ENCODE measurements around the gene SCUBE3.

Gene SCUBE3

DNA sequence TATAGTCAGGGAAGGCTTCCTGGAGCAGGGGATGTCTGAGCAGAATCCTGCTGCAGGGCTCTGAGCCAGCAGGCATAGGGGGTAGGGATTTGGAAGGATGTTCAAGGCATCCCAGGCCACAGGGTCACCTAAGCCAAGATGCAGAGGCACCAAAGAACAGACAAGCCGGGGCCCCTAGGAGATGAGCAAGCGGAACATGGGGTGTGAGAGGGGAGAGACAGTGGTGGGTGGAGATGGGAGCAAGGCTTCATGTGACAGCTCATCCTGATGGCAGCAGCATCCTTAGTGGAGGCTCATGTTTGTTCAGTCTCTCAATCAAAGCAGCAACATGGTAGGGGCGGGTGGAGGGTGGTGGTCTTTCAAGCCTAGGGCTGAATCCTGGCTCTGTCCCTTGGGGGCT lies 42.9 kb upstream of the SCUBE3 start:
- TF ChIP-seq TAF1 (IDR thresholded peaks at IDR 0.05; ENCODE audit: low read depth), result no peak
- TF ChIP-seq CREB1 (IDR thresholded peaks at IDR 0.05; ENCODE audit: low read depth), result no peak
- no peak for TF ChIP-seq YY1 (IDR thresholded peaks at IDR 0.05; ENCODE audit: low read depth)
- no peak for TF ChIP-seq MAX (IDR thresholded peaks at IDR 0.05)
- no peak for TF ChIP-seq RAD21 (IDR thresholded peaks at IDR 0.05; ENCODE audit: low read depth)
- no peak for TF ChIP-seq EGR1 (IDR thresholded peaks at IDR 0.05)
- TF ChIP-seq ZBTB7A (IDR thresholded peaks at IDR 0.05; ENCODE audit: low read depth), result no peak
- TF ChIP-seq CEBPB (IDR thresholded peaks at IDR 0.05), result no peak

DNA sequence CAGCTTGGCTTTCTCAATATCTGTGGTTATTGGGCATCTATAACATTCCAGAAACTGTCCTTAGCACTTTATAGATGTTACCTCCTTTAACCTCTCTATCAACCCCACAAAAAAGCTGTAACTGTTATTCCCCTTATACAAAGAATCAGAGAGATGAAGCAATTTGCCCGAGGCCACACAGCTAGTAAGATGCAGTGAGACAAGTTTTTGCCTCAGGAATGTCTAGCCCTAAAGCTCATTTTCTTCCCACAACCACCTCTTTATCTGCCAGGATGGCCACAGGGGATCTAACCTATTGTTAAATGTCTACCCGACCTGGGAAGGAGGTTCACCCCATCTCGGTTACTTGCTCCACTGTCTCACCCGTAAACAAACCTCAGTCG lies 40.7 kb upstream of the SCUBE3 start:
- TF ChIP-seq TAF1 (IDR thresholded peaks at IDR 0.05; ENCODE audit: low read depth), result no peak
- TF ChIP-seq NFIC (IDR thresholded peaks at IDR 0.05), result no peak

DNA sequence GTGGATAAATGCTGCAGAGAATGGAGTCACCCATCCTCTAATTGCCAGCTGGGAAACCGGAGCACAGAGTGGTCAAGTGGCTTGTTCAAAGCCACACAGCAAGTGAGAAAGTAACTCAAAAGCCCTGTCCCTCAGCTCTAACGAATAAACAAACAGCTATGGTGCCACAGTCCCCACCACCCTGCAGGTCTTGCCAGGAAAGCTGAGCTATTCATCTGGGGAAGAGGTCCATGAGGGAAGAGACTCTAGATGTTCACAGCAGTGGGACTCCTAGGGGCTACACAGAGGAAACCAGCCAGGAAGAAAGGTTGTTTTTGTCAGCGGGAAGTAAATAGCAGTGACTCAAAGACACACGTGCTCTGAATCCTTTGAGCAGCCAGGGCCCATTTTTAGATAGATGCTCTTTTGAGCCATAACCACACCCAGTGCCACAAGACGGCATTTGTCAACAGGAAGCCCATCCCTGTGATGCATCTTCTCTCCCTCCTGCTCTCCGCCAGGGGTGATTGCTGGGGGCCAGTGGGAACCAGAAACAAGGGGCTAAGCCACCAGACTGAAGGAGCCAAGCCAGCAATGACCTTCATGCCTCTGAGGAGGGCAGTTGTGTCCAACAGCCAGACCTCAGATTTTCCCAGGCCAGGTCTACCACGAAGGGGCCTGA lies 40.2 kb upstream of the SCUBE3 start:
- TF ChIP-seq EP300 (IDR thresholded peaks at IDR 0.05; ENCODE audit: borderline replicate concordance), result no peak
- TF ChIP-seq RAD21 (IDR thresholded peaks at IDR 0.05; ENCODE audit: low read depth), result no peak
- no peak for TF ChIP-seq TCF12 (IDR thresholded peaks at IDR 0.05; ENCODE audit: low read depth)
- TF ChIP-seq, protein P1, sequence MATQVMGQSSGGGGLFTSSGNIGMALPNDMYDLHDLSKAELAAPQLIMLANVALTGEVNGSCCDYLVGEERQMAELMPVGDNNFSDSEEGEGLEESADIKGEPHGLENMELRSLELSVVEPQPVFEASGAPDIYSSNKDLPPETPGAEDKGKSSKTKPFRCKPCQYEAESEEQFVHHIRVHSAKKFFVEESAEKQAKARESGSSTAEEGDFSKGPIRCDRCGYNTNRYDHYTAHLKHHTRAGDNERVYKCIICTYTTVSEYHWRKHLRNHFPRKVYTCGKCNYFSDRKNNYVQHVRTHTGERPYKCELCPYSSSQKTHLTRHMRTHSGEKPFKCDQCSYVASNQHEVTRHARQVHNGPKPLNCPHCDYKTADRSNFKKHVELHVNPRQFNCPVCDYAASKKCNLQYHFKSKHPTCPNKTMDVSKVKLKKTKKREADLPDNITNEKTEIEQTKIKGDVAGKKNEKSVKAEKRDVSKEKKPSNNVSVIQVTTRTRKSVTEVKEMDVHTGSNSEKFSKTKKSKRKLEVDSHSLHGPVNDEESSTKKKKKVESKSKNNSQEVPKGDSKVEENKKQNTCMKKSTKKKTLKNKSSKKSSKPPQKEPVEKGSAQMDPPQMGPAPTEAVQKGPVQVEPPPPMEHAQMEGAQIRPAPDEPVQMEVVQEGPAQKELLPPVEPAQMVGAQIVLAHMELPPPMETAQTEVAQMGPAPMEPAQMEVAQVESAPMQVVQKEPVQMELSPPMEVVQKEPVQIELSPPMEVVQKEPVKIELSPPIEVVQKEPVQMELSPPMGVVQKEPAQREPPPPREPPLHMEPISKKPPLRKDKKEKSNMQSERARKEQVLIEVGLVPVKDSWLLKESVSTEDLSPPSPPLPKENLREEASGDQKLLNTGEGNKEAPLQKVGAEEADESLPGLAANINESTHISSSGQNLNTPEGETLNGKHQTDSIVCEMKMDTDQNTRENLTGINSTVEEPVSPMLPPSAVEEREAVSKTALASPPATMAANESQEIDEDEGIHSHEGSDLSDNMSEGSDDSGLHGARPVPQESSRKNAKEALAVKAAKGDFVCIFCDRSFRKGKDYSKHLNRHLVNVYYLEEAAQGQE (IDR thresholded peaks at IDR 0.05; ENCODE audit: low read depth), result no peak
- no peak for TF ChIP-seq USF1 (IDR thresholded peaks at IDR 0.05)
- TF ChIP-seq TEAD4 (IDR thresholded peaks at IDR 0.05), result no peak

GRCh38 chr6:35174088-35174434 lies 39.7 kb upstream of the SCUBE3 start:
- TF ChIP-seq FOXM1 (IDR thresholded peaks at IDR 0.05; ENCODE audit: borderline replicate concordance, low read depth) (no peak), YY1 (IDR thresholded peaks at IDR 0.05; ENCODE audit: low read depth) (no peak), RAD21 (IDR thresholded peaks at IDR 0.05; ENCODE audit: low read depth) (no peak), EP300 (IDR thresholded peaks at IDR 0.05; ENCODE audit: borderline replicate concordance) (no peak), TAF1 (IDR thresholded peaks at IDR 0.05; ENCODE audit: low read depth) (no peak), USF1 (IDR thresholded peaks at IDR 0.05) (no peak), EGR1 (IDR thresholded peaks at IDR 0.05) (no peak), TEAD4 (IDR thresholded peaks at IDR 0.05) (no peak), MAX (IDR thresholded peaks at IDR 0.05) (no peak), CEBPB (IDR thresholded peaks at IDR 0.05) (no peak), NFIC (IDR thresholded peaks at IDR 0.05) (no peak), CREB1 (IDR thresholded peaks at IDR 0.05; ENCODE audit: low read depth) (no peak), ZBTB7A (IDR thresholded peaks at IDR 0.05; ENCODE audit: low read depth) (no peak), TCF12 (IDR thresholded peaks at IDR 0.05; ENCODE audit: low read depth) (no peak)
- TF ChIP-seq, protein P1 (IDR thresholded peaks at IDR 0.05; ENCODE audit: low read depth), result no peak

DNA sequence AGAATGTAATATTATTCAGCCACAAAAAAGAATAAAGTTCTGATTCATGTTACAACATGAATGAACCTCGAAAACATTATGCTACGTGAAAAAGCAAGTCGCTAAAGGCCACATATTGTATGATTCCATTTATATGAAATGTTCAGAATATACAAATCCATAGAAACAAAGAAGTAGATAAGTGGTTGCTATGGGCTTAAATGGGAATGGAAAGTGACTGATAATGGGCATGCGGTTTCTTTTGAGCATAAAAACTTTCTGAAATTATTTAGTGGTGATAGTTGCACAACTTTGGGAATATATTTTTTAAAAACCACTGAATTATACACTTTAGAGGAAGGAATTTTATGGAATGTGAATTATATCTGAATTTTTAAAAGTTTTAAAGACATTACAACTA lies 39.3 kb upstream of the SCUBE3 start:
- TF ChIP-seq, protein P1 (IDR thresholded peaks at IDR 0.05; ENCODE audit: low read depth), result no peak
- no peak for TF ChIP-seq NFIC (IDR thresholded peaks at IDR 0.05)
- no peak for TF ChIP-seq CEBPB (IDR thresholded peaks at IDR 0.05)
- TF ChIP-seq USF1 (IDR thresholded peaks at IDR 0.05), result no peak
- no peak for TF ChIP-seq EGR1 (IDR thresholded peaks at IDR 0.05)
- TF ChIP-seq ZBTB7A (IDR thresholded peaks at IDR 0.05; ENCODE audit: low read depth), result no peak
- no peak for TF ChIP-seq TCF12 (IDR thresholded peaks at IDR 0.05; ENCODE audit: low read depth)
- no peak for TF ChIP-seq TEAD4 (IDR thresholded peaks at IDR 0.05)
- no peak for TF ChIP-seq FOXM1 (IDR thresholded peaks at IDR 0.05; ENCODE audit: borderline replicate concordance, low read depth)
- no peak for TF ChIP-seq TAF1 (IDR thresholded peaks at IDR 0.05; ENCODE audit: low read depth)
- no peak for TF ChIP-seq MAX (IDR thresholded peaks at IDR 0.05)
- TF ChIP-seq RAD21 (IDR thresholded peaks at IDR 0.05; ENCODE audit: low read depth), result no peak
- no peak for TF ChIP-seq CREB1 (IDR thresholded peaks at IDR 0.05; ENCODE audit: low read depth)
- TF ChIP-seq YY1 (IDR thresholded peaks at IDR 0.05; ENCODE audit: low read depth), result no peak
- no peak for TF ChIP-seq EP300 (IDR thresholded peaks at IDR 0.05; ENCODE audit: borderline replicate concordance)
